K562 (cell line): ENCODE measurements around the gene CCDC34. TPM values are rescaled to one million over a fixed set of nuclear protein-coding genes. Genes with fewer than 3 reads are reported as not detected.

Source experiments
- ATAC-seq: fragments of 200-7000 bp; cut with Tn5 transposase; 3 replicates; pipeline ENCODE4 v1.9.1; 2020; ENCODE audit warnings: moderate library complexity
- BruUV-seq: library from RNA; stranded (reverse); fragments of 400-500 nt; replicated peaks from 2 replicates; lab custom pipeline; 2021; lab: Mats Ljungman, UMichigan
- CTCF ChIA-PET: fragments of 300-600 bp; formaldehyde crosslinking; extraction: SDS; loops from one replicate; lab custom pipeline; 2021; ENCODE audit warnings: low intra/inter-chr PET ratio; lab: Yijun Ruan, JAX
- POLR2A ChIA-PET: fragments of 300-600, 350-650 bp; sonication (Branson Sonifier 250); formaldehyde crosslinking; extraction: SDS; loops from one replicate; lab custom pipeline; 2021; ENCODE audit warnings: antibody characterized with exemption, inconsistent platforms; lab: Yijun Ruan, JAX
- DNase-seq, 4 experiments: peaks; one replicate each; pipeline versions ENCODE4 v3.0.0 to v3.0.0-alpha.2; 2011 to 2018; ENCODE audit warnings: low spot score in 3 of 4, mixed read lengths in 3 of 4; ENCODE audit errors: extremely low read depth in 1 of 4
- FAIRE-seq: peaks from 2 replicates; lab custom pipeline; 2011; peaks lifted over from hg19 to GRCh38; lab: Jason Lieb, UNC
- H2AFZ ChIP-seq: 2 replicates; pipeline ENCODE4 v1.6.0; 2011; ENCODE audit warnings: low read depth, low read length, control low read depth, inconsistent platforms
- H3K27ac ChIP-seq: fragments of 200-600 bp; 3 replicates; pipeline ENCODE4 v1.8.0; 2011; ENCODE audit warnings: low read depth, mild to moderate bottlenecking, control low read depth, inconsistent platforms, low read length, moderate library complexity, mixed read lengths; ENCODE audit errors: extremely low read depth
- H3K27me3 ChIP-seq, 2 experiments: fragments of 300-600 bp in 1 of 2; 2 replicates in 1 of 2; 3 replicates in 1 of 2; pipeline versions ENCODE4 v1.6.0 to v1.8.0; 2011; ENCODE audit warnings: inconsistent platforms in 2 of 2, low read length in 2 of 2, mild to moderate bottlenecking in 1 of 2, mixed read lengths in 1 of 2, moderate library complexity in 1 of 2; ENCODE audit not compliant: control insufficient read depth in 2 of 2, insufficient read depth in 2 of 2
- H3K36me3 ChIP-seq: fragments of 300-600 bp; 3 replicates; pipeline ENCODE4 v1.8.0; 2011; ENCODE audit warnings: mild to moderate bottlenecking, low read length, inconsistent platforms; ENCODE audit not compliant: control insufficient read depth, insufficient read depth
- H3K4me1 ChIP-seq, 2 experiments: fragments of 200-600 bp in 1 of 2; replicated peaks in 1 of 2; 2 replicates in 1 of 2; 3 replicates in 1 of 2; pipeline versions ENCODE4 v1.5.1 to v1.8.0; 2011; ENCODE audit warnings: inconsistent platforms in 2 of 2, low read length in 2 of 2, mild to moderate bottlenecking in 1 of 2, mixed read lengths in 1 of 2, moderate library complexity in 1 of 2; ENCODE audit not compliant: control insufficient read depth in 2 of 2, insufficient read depth in 2 of 2
- H3K4me2 ChIP-seq: 2 replicates; pipeline ENCODE4 v1.6.1; 2011; ENCODE audit warnings: low read length, control low read depth, inconsistent platforms, mixed read lengths; ENCODE audit not compliant: insufficient read depth
- H3K4me3 ChIP-seq: fragments of 200-600 bp; sonication (generic), shearing (Covaris generic); 2 replicates; pipeline ENCODE4 v1.5.1; 2016; ENCODE audit warnings: control low read depth, inconsistent platforms
- H3K79me2 ChIP-seq: fragments of 200-600 bp; 3 replicates; pipeline ENCODE4 v1.8.0; 2011; ENCODE audit warnings: low read length, inconsistent platforms; ENCODE audit not compliant: control insufficient read depth, insufficient read depth
- H3K9ac ChIP-seq, 2 experiments: 2 replicates each; pipeline versions ENCODE4 v1.6.0 to v1.6.1; 2011; ENCODE audit warnings: low read depth in 2 of 2, low read length in 2 of 2, control low read depth in 1 of 2, inconsistent platforms in 1 of 2, mild to moderate bottlenecking in 1 of 2, mixed read lengths in 1 of 2; ENCODE audit not compliant: insufficient read depth in 1 of 2
- H3K9me1 ChIP-seq: one replicate; pipeline ENCODE4 v1.6.0; 2011; ENCODE audit warnings: inconsistent platforms, mild to moderate bottlenecking, low read length, moderate library complexity; ENCODE audit not compliant: control insufficient read depth, insufficient read depth
- H3K9me3 ChIP-seq: replicated peaks from 2 replicates; pipeline ENCODE4 v1.5.1; 2011; ENCODE audit warnings: low read depth, low read length, inconsistent platforms; ENCODE audit not compliant: control insufficient read depth, insufficient read depth
- H4K20me1 ChIP-seq: replicated peaks from 2 replicates; pipeline ENCODE4 v1.6.1; 2011; ENCODE audit warnings: low read length, inconsistent platforms, mixed read lengths; ENCODE audit not compliant: control insufficient read depth, insufficient read depth
- BRF1 ChIP-seq: IDR thresholded peaks from 3 replicates; pipeline ENCODE4 v1.6.1; 2011; ENCODE audit warnings: borderline replicate concordance, mild to moderate bottlenecking; ENCODE audit not compliant: insufficient read length; ENCODE audit errors: extremely low read depth
- C11orf30 ChIP-seq: fragments of 450-650 bp; IDR thresholded peaks from 2 replicates; pipeline ENCODE4 v1.6.1; 2016; ENCODE audit warnings: low read depth, mild to moderate bottlenecking
- EP400 ChIP-seq: fragments of 450-650 bp; IDR thresholded peaks from 2 replicates; pipeline ENCODE4 v1.6.1; 2017; ENCODE audit warnings: antibody characterized with exemption, mild to moderate bottlenecking, moderate library complexity
- HOXB6 ChIP-seq: fragments of 250-450 bp; sonication (Bioruptor Pico); IDR thresholded peaks from 2 replicates; pipeline ENCODE4 v1.5.1; 2022; ENCODE audit warnings: mild to moderate bottlenecking, borderline replicate concordance
- KDM4B ChIP-seq, 2 experiments: fragments of 450-650 bp in 1 of 2; sonication (generic) in 1 of 2; IDR thresholded peaks; 2 replicates each; pipeline ENCODE4 v1.6.1; 2016 to 2017; ENCODE audit warnings: borderline replicate concordance in 2 of 2, antibody characterized with exemption in 1 of 2, low read depth in 1 of 2, mild to moderate bottlenecking in 1 of 2
- RBM22 ChIP-seq: fragments of 200-400 bp; formaldehyde crosslinking; IDR thresholded peaks from 2 replicates; pipeline ENCODE4 v1.6.1; 2018; ENCODE audit warnings: low read length, low read depth; ENCODE audit not compliant: poor library complexity, severe bottlenecking
- REST ChIP-seq, 2 experiments: fragments of 450-650 bp; formaldehyde crosslinking in 1 of 2; IDR thresholded peaks; 2 replicates each; pipeline versions ENCODE4 v1.4.0 to v1.6.1; 2014 to 2020; ENCODE audit warnings: mild to moderate bottlenecking in 2 of 2, borderline replicate concordance in 1 of 2, low read depth in 1 of 2
- SP1 ChIP-seq: sonication (generic); formaldehyde crosslinking; IDR thresholded peaks from 2 replicates; pipeline ENCODE4 v1.8.1; 2022; ENCODE audit warnings: mild to moderate bottlenecking, missing genetic modification reagents
- ZNF316 ChIP-seq: fragments of 450-650 bp; IDR thresholded peaks from 2 replicates; pipeline ENCODE4 v1.6.1; 2016
- ZNF384 ChIP-seq: IDR thresholded peaks from 2 replicates; pipeline ENCODE4 v1.6.1; 2012; ENCODE audit warnings: low read depth, low read length, improper control_type of control experiment
- ZNF512 ChIP-seq: IDR thresholded peaks from 2 replicates; pipeline ENCODE4 v1.6.1; 2016; ENCODE audit warnings: missing genetic modification characterization, missing compliant biosample characterization
- ZNF707 ChIP-seq: fragments of 250-450 bp; sonication (Bioruptor Pico); conservative IDR thresholded peaks from 2 replicates; pipeline ENCODE4 v1.8.0; 2022; ENCODE audit warnings: inconsistent platforms, mild to moderate bottlenecking, moderate library complexity
- WGBS: fragments of 100-300 bp; shearing (Covaris generic); methylation state at CpG from one replicate; pipeline ENCODE4 v1.1.6; 2016; ENCODE audit warnings: low coverage, mixed read lengths; ENCODE audit not compliant: insufficient coverage; ENCODE audit errors: missing lambda C conversion rate; 5-methylcytosine and 5-hydroxymethylcytosine counted together
- in situ Hi-C: fragments of 300-500 bp; cut with MboI; formaldehyde crosslinking; loops from 4 replicates; pipeline ENCODE4 v1.15.0; 2018; ENCODE audit warnings: inconsistent platforms, mixed read lengths
- intact Hi-C: fragments of 100-400 bp; cut with micrococcal nuclease; formaldehyde crosslinking; loops from 2 replicates; pipeline ENCODE4 v1.14.2; 2022
- polyA plus RNA-seq, 8 experiments: library from polyadenylated mRNA; depleted of rRNA in 4 of 8; stranded (reverse) in 5 of 8; unstranded in 3 of 8; fragments of >200 nt; fragmentation: Nextera tagmentation in 2 of 8; fragmentation: Illumina TruSeq in 1 of 8; extraction: Ambion mirVana in 2 of 8; extraction: Trizol in 1 of 8; gene quantifications; 2 replicates each; pipeline versions ENCODE4 v1.2.1 to v1.2.3, GENCODE V29; 2011 to 2014; ENCODE audit warnings: inconsistent platforms in 1 of 8, missing spikeins in 1 of 8
- total RNA-seq, 7 experiments: library from RNA; depleted of rRNA in 6 of 7; stranded (reverse); fragments of >200 nt in 6 of 7; fragmentation: Illumina TruSeq in 2 of 7; extraction: Trizol in 2 of 7; gene quantifications; 2 replicates each; pipeline versions ENCODE4 v1.2.1 to v1.2.3, GENCODE V29; 2011 to 2021; ENCODE audit warnings: low replicate concordance in 1 of 7

CCDC34 gene
- total and polyA plus RNA-seq, 9 of the 15 experiments (the other 6 are each of a cell fraction or from before 2014, with no cell fraction given): 6.2 to 42.0 (median 15.7) TPM

- Histone ChIP-seq H3K27ac (no peak overlapping the region), H2AFZ (no peak overlapping the region), H3K9me1 (no peaks in the 10 kb centered on the region), H3K79me2 (no peaks in the 10 kb centered on the region), H3K4me2 (no peak overlapping the region), H3K36me3 (no peaks in the 10 kb centered on the region), H4K20me1 (no peaks in the 10 kb centered on the region), H3K9ac (no peak overlapping the region), H3K9me3 (peaks cover 10% of the 10 kb centered on the region; the same call in 1 of the 2 replicates), H3K4me1 (no peaks in the 10 kb centered on the region), H3K4me3 (no peak overlapping the region), H3K27me3 (no peaks in the 10 kb centered on the region)
- ChIA-PET CTCF (no interaction called here), POLR2A (no interaction called here)
- DNase-seq (no peak), ATAC-seq (no peak), FAIRE-seq (no peak)
- intact Hi-C loops (loop anchor here (10.0 kb wide), 1 partner anchor 1006 kb away; no protein-coding TSS in a partner anchor), in situ Hi-C loops (no loop called here)
- WGBS: 3% methylated on average over 4 of the region's 4 CpGs
- BruUV-seq: no TSS peak
- TF ChIP-seq KDM4B (IDR thresholded peaks at IDR 0.05; ENCODE audit: borderline replicate concordance in 2 of 2, low read depth in 1 of 2): no peak
- no peak for TF ChIP-seq REST (IDR thresholded peaks at IDR 0.05; ENCODE audit: borderline replicate concordance)
- no peak for TF ChIP-seq REST (CRISPR knock-in tag; IDR thresholded peaks at IDR 0.05; ENCODE audit: low read depth)
- no peak for TF ChIP-seq ZNF384
- no peak for TF ChIP-seq RBM22
- no peak for TF ChIP-seq ZNF512 (tag)
- TF ChIP-seq C11orf30: 0 out of 2 replicates have a peak, but pooled peaks have one; percentile 19
- TF ChIP-seq HOXB6 (CRISPR knock-in tag): no peak
- no peak for TF ChIP-seq SP1
- TF ChIP-seq ZNF707: no peak
- TF ChIP-seq BRF1: no peak
- TF ChIP-seq ZNF316: peak; percentile 37; the same call in 1 of the 2 replicates
- no peak for TF ChIP-seq EP400
These were observed 72.6 kb downstream of the CCDC34 start for GRCh38 chr11:27290261-27291050.
